SK-MEL-5 (cell line): ENCODE data around the gene CAMTA1. TPM values are rescaled to one million over a fixed set of nuclear protein-coding genes. Genes with fewer than 3 reads are reported as not detected.

Experiments used
- DNase-seq: peaks from one replicate; pipeline ENCODE4 v3.0.0-alpha.2; 2016; ENCODE audit warnings: low read depth, low spot score
- in situ Hi-C: cut with HindIII; loops from 2 replicates; pipeline ENCODE4 v1.10.0; 2016; ENCODE audit warnings: low sequenced_read_pairs, high pct_unique_total_duplicates, low pct_unique_long_range_greater_than_20kb
- total RNA-seq: library from RNA; depleted of rRNA; stranded (reverse); fragments of >200 nt; shearing (Covaris generic); gene quantifications from 2 replicates; pipeline ENCODE4 v1.2.3, GENCODE V29; 2014

CAMTA1 gene
- total RNA-seq, 1 experiment from 2014 or later = 47.4 TPM

- in situ Hi-C loops = no loop called here
- no peak for DNase-seq
Observed at GRCh38 chr1:7489586-7489985, 704.3 kb downstream of the CAMTA1 start.

- in situ Hi-C loops = no loop called here
- no peak for DNase-seq
Observed at GRCh38 chr1:7490576-7490975, 705.3 kb downstream of the CAMTA1 start.

GRCh38 chr1:7491109-7491817 is 706.0 kb downstream of the CAMTA1 start:
- in situ Hi-C loops = no loop called here
- no peak for DNase-seq

- in situ Hi-C loops = no loop called here
- no peak for DNase-seq
Observed at GRCh38 chr1:7491818-7492173, 706.5 kb downstream of the CAMTA1 start.

- in situ Hi-C loops = no loop called here
- no peak for DNase-seq
Observed at GRCh38 chr1:7493711-7494454, 708.6 kb downstream of the CAMTA1 start.

GRCh38 chr1:7495962-7496361 is 710.7 kb downstream of the CAMTA1 start:
- DNase-seq = no peak
- in situ Hi-C loops = no loop called here

- DNase-seq = no peak
- in situ Hi-C loops = no loop called here
Observed at GRCh38 chr1:7497107-7497637, 711.9 kb downstream of the CAMTA1 start.

GRCh38 chr1:7500381-7501083 is 715.3 kb downstream of the CAMTA1 start:
- in situ Hi-C loops = no loop called here

GRCh38 chr1:7501084-7501491 is 715.8 kb downstream of the CAMTA1 start:
- in situ Hi-C loops = no loop called here
- no peak for DNase-seq

More at GRCh38 chr1:7500381-7501083, 715.3 kb downstream of the CAMTA1 start:
- DNase-seq = no peak

GRCh38 chr1:7501723-7502603 is 716.7 kb downstream of the CAMTA1 start:
- DNase-seq = no peak
- in situ Hi-C loops = no loop called here

- in situ Hi-C loops = no loop called here
- no peak for DNase-seq
Observed at GRCh38 chr1:7503691-7504437, 718.6 kb downstream of the CAMTA1 start.

- in situ Hi-C loops = no loop called here
- DNase-seq = no peak
Observed at GRCh38 chr1:7504438-7504720, 719.1 kb downstream of the CAMTA1 start.

- no peak for DNase-seq
- in situ Hi-C loops = no loop called here
Observed at GRCh38 chr1:7505094-7505770, 720.0 kb downstream of the CAMTA1 start.

- in situ Hi-C loops = no loop called here
- no peak for DNase-seq
Observed at GRCh38 chr1:7505771-7506453, 720.7 kb downstream of the CAMTA1 start.

GRCh38 chr1:7506454-7507284 is 721.4 kb downstream of the CAMTA1 start:
- in situ Hi-C loops = no loop called here

More at GRCh38 chr1:7506454-7507284, 721.4 kb downstream of the CAMTA1 start:
- no peak for DNase-seq
